ENCODE results near the gene PREX1.
A peak's percentile ranks its signal among the peaks of the same experiment; 100 is the strongest.

Gene PREX1

GRCh38 chr20:48672324-48672723 lies 155.5 kb downstream of the PREX1 start:
- intact Hi-C loops (cut with micrococcal nuclease) = no loop called here
- peak overlapping the region; percentile 21 for H3K27ac Mint-ChIP-seq
- H3K4me1 Mint-ChIP-seq (ENCODE audit: low read depth) = peaks cover 44% of the 10 kb centered on the region
- H3K27me3 Mint-ChIP-seq = no peaks in the 10 kb centered on the region
- H3K9me3 Mint-ChIP-seq = no peaks in the 10 kb centered on the region
- H3K36me3 Mint-ChIP-seq (ENCODE audit: low read depth) = no peaks in the 10 kb centered on the region
- H3K4me3 Mint-ChIP-seq = no peak overlapping the region

- intact Hi-C loops (cut with micrococcal nuclease) = no loop called here
- Mint-ChIP-seq H3K4me3 (no peak overlapping the region), H3K9me3 (no peaks in the 10 kb centered on the region), H3K4me1 (ENCODE audit: low read depth) (peaks cover 44% of the 10 kb centered on the region), H3K27ac (no peak overlapping the region), H3K36me3 (ENCODE audit: low read depth) (no peaks in the 10 kb centered on the region), H3K27me3 (no peaks in the 10 kb centered on the region)
Measured at GRCh38 chr20:48671141-48671540, 156.7 kb downstream of the PREX1 start.

- intact Hi-C loops (cut with micrococcal nuclease) = no loop called here
- H3K9me3 Mint-ChIP-seq = no peaks in the 10 kb centered on the region
- H3K36me3 Mint-ChIP-seq (ENCODE audit: low read depth) = no peaks in the 10 kb centered on the region
- H3K27ac Mint-ChIP-seq = peak overlapping the region; percentile 44
- H3K4me1 Mint-ChIP-seq (ENCODE audit: low read depth) = peaks cover 44% of the 10 kb centered on the region
- no peak overlapping the region for H3K4me3 Mint-ChIP-seq
- H3K27me3 Mint-ChIP-seq = no peaks in the 10 kb centered on the region
Measured at GRCh38 chr20:48669946-48670605, 157.7 kb downstream of the PREX1 start.

- Mint-ChIP-seq H3K9me3 (no peaks in the 10 kb centered on the region), H3K27ac (no peak overlapping the region), H3K27me3 (no peaks in the 10 kb centered on the region), H3K4me1 (ENCODE audit: low read depth) (peaks cover 44% of the 10 kb centered on the region), H3K36me3 (ENCODE audit: low read depth) (peaks cover 11% of the 10 kb centered on the region), H3K4me3 (no peak overlapping the region)
- intact Hi-C loops (cut with micrococcal nuclease) = no loop called here
Measured at GRCh38 chr20:48668451-48668946, 159.3 kb downstream of the PREX1 start.

- Mint-ChIP-seq H3K27me3 (no peaks in the 10 kb centered on the region), H3K27ac (no peak overlapping the region), H3K36me3 (ENCODE audit: low read depth) (peaks cover 16% of the 10 kb centered on the region), H3K4me1 (ENCODE audit: low read depth) (peaks cover 39% of the 10 kb centered on the region), H3K4me3 (no peak overlapping the region), H3K9me3 (no peaks in the 10 kb centered on the region)
- intact Hi-C loops (cut with micrococcal nuclease) = no loop called here
Measured at GRCh38 chr20:48667889-48668413, 159.8 kb downstream of the PREX1 start.

- Mint-ChIP-seq H3K4me3 (no peak overlapping the region), H3K36me3 (ENCODE audit: low read depth) (peaks cover 21% of the 10 kb centered on the region), H3K27ac (no peak overlapping the region), H3K27me3 (no peaks in the 10 kb centered on the region), H3K4me1 (ENCODE audit: low read depth) (peaks cover 34% of the 10 kb centered on the region), H3K9me3 (no peaks in the 10 kb centered on the region)
- intact Hi-C loops (cut with micrococcal nuclease) = no loop called here
Measured at GRCh38 chr20:48667481-48667880, 160.3 kb downstream of the PREX1 start.

- H3K27ac Mint-ChIP-seq = no peak overlapping the region
- intact Hi-C loops (cut with micrococcal nuclease) = no loop called here
- no peaks in the 10 kb centered on the region for H3K9me3 Mint-ChIP-seq
- peaks cover 18% of the 10 kb centered on the region for H3K4me1 Mint-ChIP-seq (ENCODE audit: low read depth)
- H3K4me3 Mint-ChIP-seq = no peak overlapping the region
- H3K36me3 Mint-ChIP-seq (ENCODE audit: low read depth) = peaks cover 38% of the 10 kb centered on the region
- H3K27me3 Mint-ChIP-seq = no peaks in the 10 kb centered on the region
Measured at GRCh38 chr20:48665785-48666184, 162.0 kb downstream of the PREX1 start.

GRCh38 chr20:48662711-48663110 lies 165.1 kb downstream of the PREX1 start:
- peaks cover 69% of the 10 kb centered on the region for H3K36me3 Mint-ChIP-seq (ENCODE audit: low read depth)
- no peak overlapping the region for H3K27ac Mint-ChIP-seq
- peaks cover 10% of the 10 kb centered on the region for H3K4me1 Mint-ChIP-seq (ENCODE audit: low read depth)
- H3K9me3 Mint-ChIP-seq = no peaks in the 10 kb centered on the region
- intact Hi-C loops (cut with micrococcal nuclease) = no loop called here
- H3K27me3 Mint-ChIP-seq = no peaks in the 10 kb centered on the region
- no peak overlapping the region for H3K4me3 Mint-ChIP-seq

- Mint-ChIP-seq H3K9me3 (no peaks in the 10 kb centered on the region), H3K36me3 (ENCODE audit: low read depth) (peaks cover 78% of the 10 kb centered on the region), H3K4me3 (no peak overlapping the region), H3K4me1 (ENCODE audit: low read depth) (peaks cover 14% of the 10 kb centered on the region), H3K27ac (no peak overlapping the region), H3K27me3 (no peaks in the 10 kb centered on the region)
- intact Hi-C loops (cut with micrococcal nuclease) = no loop called here
Measured at GRCh38 chr20:48661575-48662455, 166.0 kb downstream of the PREX1 start.

- Mint-ChIP-seq H3K27me3 (no peaks in the 10 kb centered on the region), H3K36me3 (ENCODE audit: low read depth) (peaks cover 88% of the 10 kb centered on the region), H3K4me3 (no peak overlapping the region), H3K4me1 (ENCODE audit: low read depth) (peaks cover 14% of the 10 kb centered on the region), H3K27ac (no peak overlapping the region), H3K9me3 (no peaks in the 10 kb centered on the region)
- intact Hi-C loops (cut with micrococcal nuclease) = no loop called here
Measured at GRCh38 chr20:48660788-48661187, 167.0 kb downstream of the PREX1 start.

- H3K4me1 Mint-ChIP-seq (ENCODE audit: low read depth) = peaks cover 14% of the 10 kb centered on the region
- peaks cover 97% of the 10 kb centered on the region for H3K36me3 Mint-ChIP-seq (ENCODE audit: low read depth)
- no peak overlapping the region for H3K4me3 Mint-ChIP-seq
- H3K27ac Mint-ChIP-seq = no peak overlapping the region
- H3K9me3 Mint-ChIP-seq = no peaks in the 10 kb centered on the region
- intact Hi-C loops (cut with micrococcal nuclease) = loop anchor here (10.0 kb wide), 1 partner anchor 165 kb away; the partner anchor contains the start of gene PREX1
- H3K27me3 Mint-ChIP-seq = no peaks in the 10 kb centered on the region
Measured at GRCh38 chr20:48659858-48660257, 167.9 kb downstream of the PREX1 start.

- H3K36me3 Mint-ChIP-seq (ENCODE audit: low read depth) = peaks cover 100% of the 10 kb centered on the region
- H3K27ac Mint-ChIP-seq = peak overlapping the region; percentile 33
- no peaks in the 10 kb centered on the region for H3K27me3 Mint-ChIP-seq
- intact Hi-C loops (cut with micrococcal nuclease) = loop anchor here (10.0 kb wide), 1 partner anchor 166 kb away; the partner anchor contains the start of gene PREX1
- H3K4me1 Mint-ChIP-seq (ENCODE audit: low read depth) = peaks cover 14% of the 10 kb centered on the region
- no peak overlapping the region for H3K4me3 Mint-ChIP-seq
- H3K9me3 Mint-ChIP-seq = no peaks in the 10 kb centered on the region
Measured at GRCh38 chr20:48658505-48658904, 169.3 kb downstream of the PREX1 start.

GRCh38 chr20:48658198-48658476 lies 169.7 kb downstream of the PREX1 start:
- peaks cover 100% of the 10 kb centered on the region for H3K36me3 Mint-ChIP-seq (ENCODE audit: low read depth)
- H3K9me3 Mint-ChIP-seq = no peaks in the 10 kb centered on the region
- intact Hi-C loops (cut with micrococcal nuclease) = loop anchor here (10.0 kb wide), 1 partner anchor 167 kb away; the partner anchor contains the start of gene PREX1
- H3K4me3 Mint-ChIP-seq = no peak overlapping the region
- H3K27ac Mint-ChIP-seq = peak overlapping the region; percentile 54
- no peaks in the 10 kb centered on the region for H3K27me3 Mint-ChIP-seq
- H3K4me1 Mint-ChIP-seq (ENCODE audit: low read depth) = peaks cover 14% of the 10 kb centered on the region
